T-helper 22 cell (primary cell): ENCODE data around the gene XAGE5.
"Not testable (repeated sequence)": the region's sequence is repeated elsewhere in the genome, so short reads cannot be mapped to it uniquely, and the experiment has no call there.

Source experiments
- DNase-seq: peaks from one replicate; pipeline ENCODE4 v3.0.0-alpha.2; 2020; ENCODE audit warnings: low read depth

XAGE5 gene, protein sequence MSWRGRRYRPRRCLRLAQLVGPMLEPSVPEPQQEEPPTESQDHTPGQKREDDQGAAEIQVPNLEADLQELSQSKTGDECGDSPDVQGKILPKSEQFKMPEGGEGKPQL

DNA sequence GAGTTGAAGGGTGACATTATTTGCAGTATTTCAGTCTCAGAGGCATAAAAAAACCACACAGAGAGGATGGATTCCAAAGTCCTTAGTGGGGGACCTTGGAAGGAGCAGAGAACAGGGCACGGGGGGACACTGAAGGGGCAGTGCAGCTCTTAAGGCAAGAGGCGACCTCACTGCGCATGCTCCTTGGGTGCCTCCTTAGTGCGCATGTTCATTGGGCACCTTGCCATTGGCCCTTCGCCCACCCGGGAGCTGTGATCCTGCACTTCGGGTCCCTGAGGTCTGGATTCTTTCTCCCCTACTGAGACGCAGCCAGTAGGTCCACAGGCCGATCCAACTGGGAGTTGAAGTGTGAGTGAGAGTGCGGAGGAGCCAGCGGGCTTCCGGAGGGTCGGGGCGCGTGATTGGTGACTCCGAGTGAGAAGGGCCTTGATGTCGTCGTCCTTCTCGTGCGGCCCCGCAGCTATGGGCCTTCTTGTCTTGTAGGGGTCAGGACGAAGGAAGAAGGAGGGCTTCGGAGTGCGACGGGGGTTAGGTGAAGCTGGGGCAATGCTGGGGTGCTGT lies at the start of gene XAGE5:
TSS of gene XAGE5 (plus strand) at position 223 of the 561 bp plus-strand sequence. CDS start 1,280 bp downstream, outside the sequence.
- DNase-seq: no peak

GRCh38 chrX:52765983-52766382 lies 45.1 kb upstream of the XAGE5 start:
- not testable (repeated sequence) for DNase-seq

DNA sequence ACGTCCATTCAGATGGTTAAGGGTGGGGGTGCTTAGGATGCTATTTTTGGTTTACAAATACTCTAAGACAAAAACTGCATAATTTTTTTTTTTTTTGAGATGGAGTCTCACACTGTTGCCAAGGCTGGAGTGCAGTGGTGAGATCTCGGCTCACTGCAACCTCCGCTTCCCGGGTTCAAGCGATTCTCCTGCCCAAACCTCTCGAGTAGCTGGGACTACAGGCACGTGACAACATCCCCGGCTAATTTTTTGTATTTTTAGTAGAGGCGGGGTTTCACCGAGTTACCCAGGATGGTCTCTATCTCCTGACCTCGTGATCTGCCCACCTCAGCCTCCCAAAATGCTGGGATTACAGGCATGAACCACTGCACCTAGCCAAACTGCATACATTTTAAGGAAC lies 37.6 kb upstream of the XAGE5 start:
- not testable (repeated sequence) for DNase-seq

DNA sequence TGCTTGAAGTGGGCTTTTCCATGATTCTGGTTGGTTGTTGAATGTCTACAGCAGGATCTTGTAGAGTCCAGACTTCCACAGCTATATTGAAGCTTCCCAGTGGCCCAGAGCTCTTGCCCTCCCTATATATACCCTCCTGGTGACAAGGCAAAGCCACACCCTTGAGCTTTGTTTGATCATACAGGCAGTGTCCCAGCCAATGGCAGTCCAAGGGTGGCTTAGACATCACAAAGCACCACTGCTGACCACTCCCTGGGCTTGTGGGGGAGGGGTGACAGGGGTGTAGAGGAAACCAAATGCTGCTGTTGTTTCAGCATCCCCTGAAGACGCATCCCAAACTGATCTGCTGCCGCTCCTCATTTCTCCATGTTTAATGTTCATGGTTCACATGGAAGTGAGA lies 13.8 kb upstream of the XAGE5 start, which contains the start of gene SPANXN5:
TSS of gene SPANXN5 (minus strand) at position 101 of the 400 bp plus-strand sequence. CDS start at position 22, 79 bp downstream.
- DNase-seq: not testable (repeated sequence)

DNA sequence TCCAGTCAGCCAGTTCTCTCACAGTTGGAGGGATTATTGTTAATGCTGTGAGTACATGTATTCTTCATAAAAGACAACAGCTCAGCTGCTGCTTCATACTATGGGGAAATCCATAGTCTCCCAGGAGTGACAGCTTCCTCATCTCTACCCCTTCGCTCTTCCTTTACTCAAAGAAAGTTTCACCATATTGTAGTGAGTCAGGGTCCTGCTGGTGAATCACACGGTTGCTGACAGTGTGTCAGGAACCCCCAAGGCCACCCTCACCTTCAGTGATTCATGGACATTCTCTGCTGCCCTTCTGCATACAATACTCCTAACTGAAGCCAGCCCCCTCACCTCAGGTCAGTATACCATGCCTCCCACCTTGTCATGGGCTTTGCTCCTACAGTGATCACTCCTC lies 6.2 kb upstream of the XAGE5 start:
- not testable (repeated sequence) for DNase-seq

GRCh38 chrX:52819788-52820187 lies 8.7 kb downstream of the XAGE5 start:
- no peak for DNase-seq

GRCh38 chrX:52821079-52821760 lies 10.1 kb downstream of the XAGE5 start:
- no peak for DNase-seq

DNA sequence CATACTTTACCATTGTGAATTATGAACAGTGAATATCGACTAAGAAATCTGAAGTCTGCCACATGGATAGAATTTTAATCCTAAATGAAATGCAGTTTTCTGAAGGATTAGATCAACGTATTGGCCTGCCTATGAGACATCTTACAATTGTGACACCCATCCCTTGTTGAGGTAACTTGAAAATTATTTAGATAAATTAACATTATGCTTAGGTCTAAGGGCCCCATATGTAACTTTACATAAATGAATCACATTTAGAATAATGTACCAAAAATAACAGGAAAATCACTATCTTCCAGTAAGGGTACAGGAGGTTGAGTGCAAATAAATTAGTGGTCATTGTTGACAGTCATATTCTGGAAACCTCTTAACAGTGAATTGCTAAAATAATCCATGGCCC lies 13.5 kb downstream of the XAGE5 start:
- no peak for DNase-seq

DNA sequence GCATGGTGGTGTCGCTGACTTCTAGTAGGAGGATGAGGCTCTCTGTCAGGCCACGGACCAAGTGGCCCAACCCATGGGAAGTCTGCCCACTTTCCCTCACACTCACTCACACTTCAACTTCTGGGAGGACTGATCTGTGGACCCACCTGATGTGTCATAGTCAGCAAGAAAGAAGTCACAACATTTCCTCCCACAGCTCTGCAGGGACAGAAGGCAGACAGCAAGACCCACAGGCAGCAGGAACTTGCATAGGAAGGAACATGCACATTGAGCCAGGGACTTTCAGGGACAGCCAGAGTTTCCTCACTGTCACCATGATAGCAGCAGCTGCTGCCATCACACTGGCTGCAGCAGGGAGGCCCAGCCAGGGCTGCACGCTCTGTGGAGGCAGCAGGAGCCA lies 19.5 kb downstream of the XAGE5 start:
- DNase-seq: no peak

- no peak for DNase-seq
These were observed 28.1 kb downstream of the XAGE5 start for GRCh38 chrX:52839137-52839536.

DNA sequence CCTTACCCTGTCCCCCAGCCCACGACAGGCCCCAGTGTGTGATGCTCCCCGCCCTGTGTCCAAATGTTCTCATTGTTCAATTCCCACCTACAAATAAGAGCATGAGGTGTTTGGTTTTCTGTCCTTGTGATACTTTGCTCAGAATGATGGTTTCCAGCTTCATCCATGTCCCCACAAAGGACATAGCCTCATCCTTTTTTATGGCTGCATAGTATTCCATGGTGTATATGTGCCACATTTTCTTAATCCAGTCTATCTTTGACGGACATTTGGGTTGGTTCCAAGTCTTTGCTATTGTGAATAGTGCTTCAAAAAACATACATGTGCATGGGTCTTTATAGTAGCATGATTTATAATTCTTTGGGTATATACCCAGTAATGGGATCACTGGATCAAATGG lies 32.5 kb downstream of the XAGE5 start:
- not testable (repeated sequence) for DNase-seq

DNA sequence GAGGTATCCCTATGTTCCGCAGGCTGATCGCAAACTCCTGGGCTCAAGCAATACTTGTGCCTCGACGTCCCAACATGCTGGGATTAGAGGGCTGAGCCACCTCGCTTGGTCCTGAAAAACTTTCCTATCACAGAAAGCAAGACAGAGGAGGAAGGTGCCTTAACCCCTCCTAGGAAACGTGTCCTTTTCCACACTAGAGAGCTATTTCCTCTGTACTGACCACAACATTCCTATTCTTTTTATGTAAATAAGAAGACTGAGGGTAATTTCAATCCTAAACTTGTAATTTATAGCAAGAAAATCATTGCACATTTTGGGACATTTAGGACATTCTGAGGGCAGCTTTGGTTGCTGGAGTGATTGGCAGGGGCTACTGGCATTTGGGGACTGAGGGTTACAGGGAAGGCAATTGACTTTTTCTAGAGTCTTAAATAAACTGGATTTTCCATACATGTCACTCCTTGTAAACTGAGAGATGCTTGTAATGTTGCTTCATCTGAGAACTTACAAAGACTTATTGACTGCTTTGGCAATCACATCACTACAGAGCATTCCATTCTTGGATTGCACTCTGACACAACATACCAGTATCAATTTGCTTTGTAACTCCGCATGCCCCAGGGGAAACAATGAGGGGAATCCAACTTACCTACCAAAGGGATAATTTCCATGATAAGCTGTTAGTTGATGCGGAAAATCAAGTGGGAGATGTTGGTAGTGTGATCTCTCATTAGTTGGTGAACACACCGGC lies 41.2 kb downstream of the XAGE5 start:
- DNase-seq: no peak

GRCh38 chrX:52856991-52857525 lies 46.0 kb downstream of the XAGE5 start:
- DNase-seq: not testable (repeated sequence)

GRCh38 chrX:52865343-52865998 lies 54.4 kb downstream of the XAGE5 start:
- no peak for DNase-seq
